Testis (tissue), 3 donors: ENCODE measurements around the gene CADPS. TPM values are rescaled to one million over a fixed set of nuclear protein-coding genes. Genes with fewer than 3 reads are reported as not detected.

Experiments
- DNase-seq: peaks from one replicate; pipeline ENCODE4 v3.0.0-alpha.2; 2019
- H3K27ac ChIP-seq, 2 donors: fragments of 200-600 bp; sonication (generic); one replicate each; pipeline ENCODE4 v1.5.1; 2019
- H3K27me3 ChIP-seq: fragments of 200-600 bp; sonication (generic); one replicate; pipeline ENCODE4 v1.5.1; 2019
- H3K36me3 ChIP-seq: fragments of 200-600 bp; sonication (generic); one replicate; pipeline ENCODE4 v1.5.1; 2017; ENCODE audit warnings: low read depth; ENCODE audit errors: missing control alignments
- H3K4me1 ChIP-seq: fragments of 200-600 bp; sonication (generic); one replicate; pipeline ENCODE4 v1.5.1; 2019
- H3K4me3 ChIP-seq, 2 donors: fragments of 200-600 bp; sonication (generic); one replicate each; pipeline ENCODE4 v1.5.1; 2017 to 2019
- H3K9me3 ChIP-seq: fragments of 200-600 bp; sonication (generic); one replicate; pipeline ENCODE4 v1.5.1; 2017
- CTCF ChIP-seq, 3 experiments: fragments of 450-650 bp in 2 of 3; fragments of 200-600 bp in 1 of 3; sonication (generic) in 1 of 3; IDR thresholded peaks; one replicate each; pipeline ENCODE4 v1.5.1; 2016 to 2019; ENCODE audit warnings: antibody characterized with exemption in 3 of 3, mild to moderate bottlenecking in 2 of 3, moderate library complexity in 1 of 3
- POLR2A ChIP-seq: fragments of 450-650 bp; IDR thresholded peaks from one replicate; pipeline ENCODE4 v1.6.1; 2017; ENCODE audit warnings: antibody characterized with exemption, mild to moderate bottlenecking, moderate library complexity
- WGBS, 2 donors: methylation state at CpG; one replicate each; pipeline ENCODE4 v1.1.5; 2018; 5-methylcytosine and 5-hydroxymethylcytosine counted together
- intact Hi-C: fragments of 100-400 bp; cut with DNase I; formaldehyde crosslinking; loops from one replicate; pipeline ENCODE4 v1.15.1; 2023; ENCODE audit warnings: low total_unique reads
- polyA plus RNA-seq: library from polyadenylated mRNA; stranded (reverse); fragments of 350-450 nt; fragmentation: Illumina TruSeq; extraction: RNeasy Lipid Tissue Mini Kit (QIAGEN cat#74804); gene quantifications from one replicate; pipeline ENCODE4 v1.2.3, GENCODE V29; 2014; ENCODE audit warnings: low read depth, low replicate concordance; ENCODE audit not compliant: insufficient read depth
- total RNA-seq, 2 donors: library from RNA; depleted of rRNA; stranded (reverse); fragments of >200 nt; gene quantifications; one replicate each; pipeline ENCODE4 v1.2.3, GENCODE V29; 2016

Gene CADPS
- total and polyA plus RNA-seq, 3 donors from 2014 or later, result 8.6 to 56.4 (median 21.6) TPM

- H3K4me1 ChIP-seq, result no peaks in the 10 kb centered on the region
- intact Hi-C loops, result no loop called here
- H3K27ac ChIP-seq, result no peak overlapping the region
- H3K9me3 ChIP-seq, result no peaks in the 10 kb centered on the region
- H3K4me3 ChIP-seq, result no peak overlapping the region
- DNase-seq, result no peak
- H3K27me3 ChIP-seq, result no peaks in the 10 kb centered on the region
- TF ChIP-seq CTCF (IDR thresholded peaks at IDR 0.05) (no peak), POLR2A (no peak)
- H3K36me3 ChIP-seq, result no peaks in the 10 kb centered on the region
- WGBS, 2 donors, result 78 to 87% methylated on average over 4 of the region's 4 CpGs
Observed at GRCh38 chr3:62482961-62483360, 392.3 kb downstream of the CADPS start.

- WGBS, 2 donors, result 89 to 95% methylated on average over 2 of the region's 2 CpGs
- Histone ChIP-seq H3K27ac (no peak overlapping the region), H3K36me3 (no peaks in the 10 kb centered on the region), H3K27me3 (no peaks in the 10 kb centered on the region), H3K9me3 (no peaks in the 10 kb centered on the region), H3K4me1 (no peaks in the 10 kb centered on the region), H3K4me3 (no peak overlapping the region)
- intact Hi-C loops, result no loop called here
- no peak for DNase-seq
- TF ChIP-seq CTCF (IDR thresholded peaks at IDR 0.05) (no peak), POLR2A (no peak)
Observed at GRCh38 chr3:62481962-62482361, 393.3 kb downstream of the CADPS start.

GRCh38 chr3:62480056-62480455, 395.2 kb downstream of the CADPS start:
- DNase-seq, result no peak
- no peaks in the 10 kb centered on the region for H3K4me1 ChIP-seq
- H3K27me3 ChIP-seq, result no peaks in the 10 kb centered on the region
- H3K9me3 ChIP-seq, result no peaks in the 10 kb centered on the region
- H3K27ac ChIP-seq, result no peak overlapping the region
- 72 to 83% methylated on average over 1 of the region's 1 CpG for WGBS, 2 donors
- intact Hi-C loops, result no loop called here
- no peak overlapping the region for H3K4me3 ChIP-seq
- TF ChIP-seq CTCF (IDR thresholded peaks at IDR 0.05) (no peak), POLR2A (no peak)
- H3K36me3 ChIP-seq, result no peaks in the 10 kb centered on the region

GRCh38 chr3:62479326-62479725, 395.9 kb downstream of the CADPS start:
- 69 to 74% methylated on average over 9 of the region's 9 CpGs for WGBS, 2 donors

More at GRCh38 chr3:62479326-62479725, 395.9 kb downstream of the CADPS start:
- Histone ChIP-seq H3K36me3 (no peaks in the 10 kb centered on the region), H3K27me3 (no peaks in the 10 kb centered on the region), H3K27ac (no peak overlapping the region), H3K4me3 (no peak overlapping the region), H3K9me3 (no peaks in the 10 kb centered on the region), H3K4me1 (no peaks in the 10 kb centered on the region)
- no peak for DNase-seq
- intact Hi-C loops, result no loop called here
- no peak for TF ChIP-seq POLR2A
- TF ChIP-seq CTCF (IDR thresholded peaks at IDR 0.05), result no peak
